SK-N-SH (cell line): ENCODE measurements around the gene PRKCA. TPM values are rescaled to one million over a fixed set of nuclear protein-coding genes. Genes with fewer than 3 reads are reported as not detected.
A peak's percentile ranks its signal among the peaks of the same experiment; 100 is the strongest.

Experiments used
- CTCF ChIA-PET: fragments of 300-600, 350-600 bp; formaldehyde crosslinking; extraction: SDS; loops from one replicate; lab custom pipeline; 2021; lab: Yijun Ruan, JAX
- POLR2A ChIA-PET: fragments of 350-600 bp; sonication (Branson Sonifier 250); formaldehyde crosslinking; extraction: SDS; loops from one replicate; lab custom pipeline; 2020; ENCODE audit warnings: antibody characterized with exemption, inconsistent platforms; lab: Yijun Ruan, JAX
- DNase-seq: peaks from one replicate; pipeline ENCODE4 v3.0.0; 2012
- H2AFZ ChIP-seq: fragments of 200-600 bp; sonication (generic); 2 replicates; pipeline ENCODE4 v1.8.1; 2016; ENCODE audit warnings: antibody characterized with exemption, mild to moderate bottlenecking, low read depth
- H3F3A ChIP-seq: fragments of 200-600 bp; sonication (generic); replicated peaks from 2 replicates; pipeline ENCODE3; 2016; ENCODE audit warnings: antibody characterized with exemption, mild to moderate bottlenecking; ENCODE audit not compliant: insufficient read depth
- H3K27ac ChIP-seq, 2 experiments: fragments of 200-500 bp in 1 of 2; fragments of 200-600 bp in 1 of 2; sonication (Bioruptor generic) in 1 of 2; sonication (generic), shearing (Covaris generic) in 1 of 2; 2 replicates each; pipeline versions ENCODE4 v1.5.1 to v1.6.1; 2014 to 2016; ENCODE audit warnings: low read depth in 2 of 2, inconsistent platforms in 1 of 2, low read length in 1 of 2, mild to moderate bottlenecking in 1 of 2, mixed read lengths in 1 of 2
- H3K27me3 ChIP-seq: fragments of 200-600 bp; sonication (generic), shearing (Covaris generic); 2 replicates; pipeline ENCODE4 v1.6.1; 2016; ENCODE audit warnings: mixed run types; ENCODE audit not compliant: insufficient read depth
- H3K36me3 ChIP-seq, 2 experiments: fragments of 200-500 bp in 1 of 2; fragments of 200-600 bp in 1 of 2; sonication (Bioruptor generic) in 1 of 2; sonication (generic) in 1 of 2; replicated peaks in 1 of 2; 2 replicates each; pipeline versions ENCODE3 to v1.5.1; 2014 to 2016; ENCODE audit warnings: low read length in 1 of 2, mild to moderate bottlenecking in 1 of 2; ENCODE audit not compliant: insufficient read depth in 2 of 2, control insufficient read depth in 1 of 2
- H3K4me1 ChIP-seq, 2 experiments: fragments of 200-500 bp in 1 of 2; fragments of 200-600 bp in 1 of 2; sonication (Bioruptor generic) in 1 of 2; sonication (generic), shearing (Covaris generic) in 1 of 2; 2 replicates each; pipeline versions ENCODE4 v1.5.1 to v1.6.1; 2014 to 2016; ENCODE audit warnings: low read depth in 1 of 2, low read length in 1 of 2, mixed run types in 1 of 2; ENCODE audit not compliant: insufficient read depth in 2 of 2, control insufficient read depth in 1 of 2
- H3K4me2 ChIP-seq: fragments of 200-600 bp; sonication (generic), shearing (Covaris generic); 2 replicates; pipeline ENCODE4 v1.6.1; 2017; ENCODE audit warnings: mixed run types
- H3K4me3 ChIP-seq, 2 experiments: fragments of 200-500 bp in 1 of 2; fragments of 200-600 bp in 1 of 2; sonication (Bioruptor generic) in 1 of 2; sonication (generic), shearing (Covaris generic) in 1 of 2; 2 replicates each; pipeline versions ENCODE4 v1.5.1 to v1.8.1; 2014 to 2016; ENCODE audit warnings: low read depth in 2 of 2, inconsistent platforms in 1 of 2, low read length in 1 of 2, mild to moderate bottlenecking in 1 of 2, mixed read lengths in 1 of 2, moderate library complexity in 1 of 2
- H3K79me2 ChIP-seq: fragments of 200-600 bp; sonication (generic); 2 replicates; pipeline ENCODE4 v1.8.1; 2017; ENCODE audit warnings: mild to moderate bottlenecking; ENCODE audit not compliant: insufficient read depth
- H3K9ac ChIP-seq: fragments of 200-600 bp; sonication (generic); 2 replicates; pipeline ENCODE4 v1.6.1; 2017; ENCODE audit warnings: mixed run types
- H3K9me2 ChIP-seq: fragments of 200-600 bp; sonication (generic); 2 replicates; pipeline ENCODE4 v1.6.1; 2017; ENCODE audit warnings: mixed run types
- H3K9me3 ChIP-seq: fragments of 200-600 bp; sonication (generic); 2 replicates; pipeline ENCODE4 v1.6.1; 2017; ENCODE audit warnings: mixed run types, mild to moderate bottlenecking, moderate library complexity
- H4K20me1 ChIP-seq: fragments of 200-600 bp; sonication (generic); 2 replicates; pipeline ENCODE4 v1.6.1; 2017; ENCODE audit warnings: mild to moderate bottlenecking, mixed run types; ENCODE audit not compliant: insufficient read depth
- ELF1 ChIP-seq: IDR thresholded peaks from 2 replicates; pipeline ENCODE4 v1.4.0; 2012
- FOXJ3 ChIP-seq: sonication (generic); formaldehyde crosslinking; IDR thresholded peaks from 2 replicates; pipeline ENCODE4 v1.5.1; 2020; ENCODE audit warnings: mild to moderate bottlenecking, missing genetic modification reagents
- FOXM1 ChIP-seq: IDR thresholded peaks from 2 replicates; pipeline ENCODE4 v1.4.0; 2012; ENCODE audit warnings: low read depth, mild to moderate bottlenecking
- GATA2 ChIP-seq: sonication (generic); formaldehyde crosslinking; IDR thresholded peaks from 2 replicates; pipeline ENCODE4 v1.5.0; 2020; ENCODE audit warnings: mild to moderate bottlenecking, missing genetic modification reagents
- IRF3 ChIP-seq: fragments of 150-350 bp; IDR thresholded peaks from 2 replicates; pipeline ENCODE4 v1.6.1; 2016; ENCODE audit warnings: mild to moderate bottlenecking, low read depth, low read length
- MEF2A ChIP-seq: IDR thresholded peaks from 2 replicates; pipeline ENCODE4 v1.4.0; 2012; ENCODE audit warnings: low read depth, borderline replicate concordance
- MXI1 ChIP-seq: IDR thresholded peaks from 2 replicates; pipeline ENCODE4 v1.6.1; 2012; ENCODE audit warnings: mild to moderate bottlenecking, low read depth, low read length, improper control_type of control experiment
- RAD21 ChIP-seq: IDR thresholded peaks from 2 replicates; pipeline ENCODE4 v1.6.1; 2012; ENCODE audit warnings: mild to moderate bottlenecking, low read length
- RXRA ChIP-seq: IDR thresholded peaks from 2 replicates; pipeline ENCODE4 v1.4.0; 2012; ENCODE audit warnings: low read depth, mild to moderate bottlenecking, borderline replicate concordance
- TAF1 ChIP-seq: IDR thresholded peaks from 2 replicates; pipeline ENCODE4 v1.6.1; 2012; ENCODE audit warnings: low read depth, mild to moderate bottlenecking, low read length, moderate library complexity, borderline replicate concordance
- WGBS: methylation state at CpG from one replicate; pipeline ENCODE4 v1.1.6; 2017; ENCODE audit warnings: low lambda C conversion rate; 5-methylcytosine and 5-hydroxymethylcytosine counted together
- polyA plus RNA-seq, 3 experiments: library from polyadenylated mRNA; depleted of rRNA; stranded (reverse); fragments of >200 nt; gene quantifications; 2 replicates each; pipeline ENCODE4 v1.2.3, GENCODE V29; 2012

Gene PRKCA
- polyA plus RNA-seq, 1 of the 3 experiments (the other 2 are of a cell fraction) = 108 TPM

GRCh38 chr17:66775881-66776400 is 473.5 kb downstream of the PRKCA start:
- no peak overlapping the region for H2AFZ ChIP-seq
- WGBS = 87% methylated on average over 7 of the region's 7 CpGs
- CTCF ChIA-PET = interaction anchor here (0.8 to 1.8 kb wide), 4 partner anchors 9 to 426 kb away, joined by 3 to 6 read pairs (median 4); no protein-coding TSS in a partner anchor

GRCh38 chr17:66776999-66777688 is 474.7 kb downstream of the PRKCA start:
- H3K27ac ChIP-seq = no peak overlapping the region
- TF ChIP-seq MEF2A (no peak), TAF1 (no peak)
- no peaks in the 10 kb centered on the region for H3K9me2 ChIP-seq
- no peaks in the 10 kb centered on the region for H4K20me1 ChIP-seq
- CTCF ChIA-PET = interaction anchor here (0.8 to 1.9 kb wide), 6 partner anchors 13 to 424 kb away, joined by 3 to 5 read pairs (median 3); partner anchors contain the start of gene CACNG5
- no peaks in the 10 kb centered on the region for H3F3A ChIP-seq
- no peak overlapping the region for H3K9ac ChIP-seq
- H3K4me3 ChIP-seq = no peak overlapping the region
- no peak for DNase-seq
- POLR2A ChIA-PET = no interaction called here
- peaks cover 0 to 14% of the 10 kb centered on the region in 2 experiments; a peak in 1 of 4 replicates for H3K4me1 ChIP-seq
- no peaks in the 10 kb centered on the region for H3K79me2 ChIP-seq
- H3K9me3 ChIP-seq = no peaks in the 10 kb centered on the region
- H3K27me3 ChIP-seq = no peaks in the 10 kb centered on the region
- 91% methylated on average over 9 of the region's 9 CpGs for WGBS
- no peak overlapping the region for H3K4me2 ChIP-seq
- peaks cover 54 to 71% of the 10 kb centered on the region in 2 experiments for H3K36me3 ChIP-seq
- no peak overlapping the region for H2AFZ ChIP-seq

More at GRCh38 chr17:66775881-66776400, 473.5 kb downstream of the PRKCA start:
- Histone ChIP-seq H4K20me1 (no peaks in the 10 kb centered on the region), H3F3A (no peaks in the 10 kb centered on the region), H3K4me1 (peaks cover 0 to 14% of the 10 kb centered on the region in 2 experiments; a peak in 1 of 4 replicates), H3K36me3 (peaks cover 51 to 75% of the 10 kb centered on the region in 2 experiments), H3K27ac (peak overlapping the region in 1 of 2 experiments; percentile 78; a peak in 2 of 4 replicates), H3K9me3 (no peaks in the 10 kb centered on the region), H3K4me3 (no peak overlapping the region), H3K79me2 (no peaks in the 10 kb centered on the region), H3K4me2 (no peak overlapping the region), H3K9me2 (no peaks in the 10 kb centered on the region), H3K9ac (no peak overlapping the region), H3K27me3 (no peaks in the 10 kb centered on the region)
- TF ChIP-seq MXI1 (0 out of 2 replicates have a peak, but pooled peaks have one; percentile 4), ELF1 (no peak), IRF3 (no peak)
- no peak for DNase-seq
- POLR2A ChIA-PET = interaction anchor here (0.6 to 1.3 kb wide), 2 partner anchors 17 to 43 kb away, joined by 3 read pairs; no protein-coding TSS in a partner anchor

- no peak overlapping the region for H3K4me2 ChIP-seq
- H4K20me1 ChIP-seq = no peaks in the 10 kb centered on the region
- no peaks in the 10 kb centered on the region for H3K27me3 ChIP-seq
- H3K9me3 ChIP-seq = no peaks in the 10 kb centered on the region
- H3K27ac ChIP-seq = no peak overlapping the region
- peaks cover 0 to 20% of the 10 kb centered on the region in 2 experiments; a peak in 1 of 4 replicates for H3K4me1 ChIP-seq
- no peaks in the 10 kb centered on the region for H3F3A ChIP-seq
- ChIA-PET CTCF (interaction anchor here (0.9 to 1.9 kb wide), 4 partner anchors 14 to 381 kb away, joined by 3 to 5 read pairs (median 4); partner anchors contain the start of gene CACNG5), POLR2A (no interaction called here)
- 96% methylated on average over 6 of the region's 7 CpGs for WGBS
- TF ChIP-seq GATA2 = no peak
- TF ChIP-seq FOXJ3 = no peak
- no peak for TF ChIP-seq RAD21
- TF ChIP-seq RXRA = no peak
- no peak for TF ChIP-seq MXI1
- no peak for TF ChIP-seq TAF1
- no peak for TF ChIP-seq IRF3
- no peak for TF ChIP-seq FOXM1
- H3K36me3 ChIP-seq = peaks cover 58 to 72% of the 10 kb centered on the region in 2 experiments
- no peak overlapping the region for H3K9ac ChIP-seq
- DNase-seq = no peak
- no peak overlapping the region for H3K4me3 ChIP-seq
- H3K79me2 ChIP-seq = no peaks in the 10 kb centered on the region
- no peak overlapping the region for H2AFZ ChIP-seq
- no peaks in the 10 kb centered on the region for H3K9me2 ChIP-seq
These were observed 475.3 kb downstream of the PRKCA start for GRCh38 chr17:66777689-66778225.
